ENCODE results near the gene MYO19.

- TF ChIP-seq POLR2A (IDR thresholded peaks at IDR 0.05; ENCODE audit: low read length) (no peak), GATA1 (IDR thresholded peaks at IDR 0.05; ENCODE audit: low read depth, low read length) (no peak)
Measured at GRCh38 chr17:36496018-36496789, 38.5 kb downstream of the MYO19 start.

All from erythroblast (primary cell).